Smooth muscle cell (in vitro differentiated cells): Measurements from ENCODE around the gene SUSD3. TPM values are rescaled to one million over a fixed set of nuclear protein-coding genes. Genes with fewer than 3 reads are reported as not detected.

Source experiments
- DNase-seq: peaks from one replicate; lab custom pipeline; 2025; ENCODE audit not compliant: unreplicated experiment; lab: John Stamatoyannopoulos, UW
- H2AFZ ChIP-seq: fragments of 200-600 bp; sonication (generic); 2 replicates; pipeline ENCODE4 v1.6.0; 2016; ENCODE audit warnings: antibody characterized with exemption, low read depth, mild to moderate bottlenecking
- H3F3A ChIP-seq: fragments of 200-600 bp; sonication (generic); 2 replicates; pipeline ENCODE4 v1.6.0; 2017; ENCODE audit warnings: antibody characterized with exemption, low read depth
- H3K27ac ChIP-seq: fragments of 200-600 bp; sonication (generic); 2 replicates; pipeline ENCODE4 v1.5.1; 2016; ENCODE audit warnings: low read depth, mild to moderate bottlenecking
- H3K27me3 ChIP-seq: fragments of 200-600 bp; sonication (generic); 2 replicates; pipeline ENCODE4 v1.6.1; 2016; ENCODE audit warnings: low read depth, mild to moderate bottlenecking
- H3K36me3 ChIP-seq: fragments of 200-600 bp; sonication (generic); 2 replicates; pipeline ENCODE4 v1.5.1; 2016; ENCODE audit warnings: low read depth
- H3K4me1 ChIP-seq: fragments of 200-600 bp; sonication (generic); 2 replicates; pipeline ENCODE4 v1.5.1; 2016; ENCODE audit warnings: low read depth
- H3K4me2 ChIP-seq: fragments of 200-600 bp; sonication (generic); 2 replicates; pipeline ENCODE4 v1.6.0; 2016; ENCODE audit warnings: mild to moderate bottlenecking
- H3K4me3 ChIP-seq: fragments of 200-600 bp; sonication (generic); 2 replicates; pipeline ENCODE4 v1.5.1; 2016; ENCODE audit warnings: mild to moderate bottlenecking
- H3K79me2 ChIP-seq: fragments of 200-600 bp; sonication (generic); 2 replicates; pipeline ENCODE4 v1.6.0; 2016; ENCODE audit warnings: low read depth, mild to moderate bottlenecking
- H3K9ac ChIP-seq: fragments of 200-600 bp; sonication (generic); 2 replicates; pipeline ENCODE4 v1.6.0; 2016; ENCODE audit warnings: low read depth
- H3K9me3 ChIP-seq: fragments of 200-600 bp; sonication (generic); replicated peaks from 2 replicates; pipeline ENCODE4 v1.5.1; 2016; ENCODE audit warnings: low read depth
- H4K20me1 ChIP-seq: fragments of 200-600 bp; sonication (generic); 2 replicates; pipeline ENCODE4 v1.6.0; 2016; ENCODE audit warnings: low read depth
- WGBS: methylation state at CpG from one replicate; pipeline ENCODE4 v1.1.7; 2016; ENCODE audit warnings: low lambda C conversion rate; 5-methylcytosine and 5-hydroxymethylcytosine counted together
- polyA plus RNA-seq: library from polyadenylated mRNA; unstranded; fragments of >200 nt; fragmentation: Nextera tagmentation; extraction: Ambion mirVana; gene quantifications from 2 replicates; pipeline ENCODE4 v1.2.1, GENCODE V29; 2016
- total RNA-seq: library from RNA; depleted of rRNA; stranded (reverse); fragments of >200 nt; gene quantifications from 2 replicates; pipeline ENCODE4 v1.2.3, GENCODE V29; 2014
- TF ChIP-seq, protein P1 (sequence below): fragments of 200-600 bp; sonication (generic); IDR thresholded peaks from 2 replicates; pipeline ENCODE4 v1.5.1; 2017; ENCODE audit warnings: borderline replicate concordance, mild to moderate bottlenecking, antibody characterized with exemption; ENCODE audit not compliant: insufficient read depth, poor library complexity, severe bottlenecking

The SUSD3 gene
- total and polyA plus RNA-seq, 2 experiments from 2014 or later = 0.34 TPM; not detected in 1

DNA sequence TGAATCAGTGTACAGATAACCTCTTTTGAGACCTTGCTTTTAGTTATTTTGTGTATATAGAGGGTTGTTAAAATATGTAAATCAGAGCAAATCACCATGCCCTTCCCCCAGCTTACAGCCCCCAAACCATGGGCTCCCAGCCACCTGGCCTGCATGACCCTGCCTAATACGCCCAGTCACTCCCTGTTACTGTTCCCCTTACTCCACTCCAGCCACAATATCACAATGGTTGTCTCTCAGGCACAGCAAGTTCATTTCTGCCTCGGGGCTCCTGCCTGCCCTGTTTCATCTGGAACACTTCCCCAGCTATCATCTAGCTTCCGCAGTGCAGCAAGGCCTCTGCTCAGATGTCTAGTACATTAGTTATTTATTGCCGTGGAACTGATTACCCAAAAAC is 32.6 kb downstream of the SUSD3 start:
- Histone ChIP-seq H3K27ac (peak overlapping the region; percentile 72), H2AFZ (no peak overlapping the region), H3K36me3 (no peaks in the 10 kb centered on the region), H3K4me3 (no peak overlapping the region), H3K79me2 (no peaks in the 10 kb centered on the region), H3K9ac (no peak overlapping the region), H3K9me3 (no peaks in the 10 kb centered on the region), H4K20me1 (no peaks in the 10 kb centered on the region), H3K4me2 (no peak overlapping the region), H3F3A (peaks cover 8% of the 10 kb centered on the region), H3K27me3 (no peaks in the 10 kb centered on the region), H3K4me1 (no peaks in the 10 kb centered on the region)
- 96% methylated on average over 4 of the region's 4 CpGs for WGBS
- TF ChIP-seq, protein P1, sequence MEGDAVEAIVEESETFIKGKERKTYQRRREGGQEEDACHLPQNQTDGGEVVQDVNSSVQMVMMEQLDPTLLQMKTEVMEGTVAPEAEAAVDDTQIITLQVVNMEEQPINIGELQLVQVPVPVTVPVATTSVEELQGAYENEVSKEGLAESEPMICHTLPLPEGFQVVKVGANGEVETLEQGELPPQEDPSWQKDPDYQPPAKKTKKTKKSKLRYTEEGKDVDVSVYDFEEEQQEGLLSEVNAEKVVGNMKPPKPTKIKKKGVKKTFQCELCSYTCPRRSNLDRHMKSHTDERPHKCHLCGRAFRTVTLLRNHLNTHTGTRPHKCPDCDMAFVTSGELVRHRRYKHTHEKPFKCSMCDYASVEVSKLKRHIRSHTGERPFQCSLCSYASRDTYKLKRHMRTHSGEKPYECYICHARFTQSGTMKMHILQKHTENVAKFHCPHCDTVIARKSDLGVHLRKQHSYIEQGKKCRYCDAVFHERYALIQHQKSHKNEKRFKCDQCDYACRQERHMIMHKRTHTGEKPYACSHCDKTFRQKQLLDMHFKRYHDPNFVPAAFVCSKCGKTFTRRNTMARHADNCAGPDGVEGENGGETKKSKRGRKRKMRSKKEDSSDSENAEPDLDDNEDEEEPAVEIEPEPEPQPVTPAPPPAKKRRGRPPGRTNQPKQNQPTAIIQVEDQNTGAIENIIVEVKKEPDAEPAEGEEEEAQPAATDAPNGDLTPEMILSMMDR = no peak
- DNase-seq = no peak

DNA sequence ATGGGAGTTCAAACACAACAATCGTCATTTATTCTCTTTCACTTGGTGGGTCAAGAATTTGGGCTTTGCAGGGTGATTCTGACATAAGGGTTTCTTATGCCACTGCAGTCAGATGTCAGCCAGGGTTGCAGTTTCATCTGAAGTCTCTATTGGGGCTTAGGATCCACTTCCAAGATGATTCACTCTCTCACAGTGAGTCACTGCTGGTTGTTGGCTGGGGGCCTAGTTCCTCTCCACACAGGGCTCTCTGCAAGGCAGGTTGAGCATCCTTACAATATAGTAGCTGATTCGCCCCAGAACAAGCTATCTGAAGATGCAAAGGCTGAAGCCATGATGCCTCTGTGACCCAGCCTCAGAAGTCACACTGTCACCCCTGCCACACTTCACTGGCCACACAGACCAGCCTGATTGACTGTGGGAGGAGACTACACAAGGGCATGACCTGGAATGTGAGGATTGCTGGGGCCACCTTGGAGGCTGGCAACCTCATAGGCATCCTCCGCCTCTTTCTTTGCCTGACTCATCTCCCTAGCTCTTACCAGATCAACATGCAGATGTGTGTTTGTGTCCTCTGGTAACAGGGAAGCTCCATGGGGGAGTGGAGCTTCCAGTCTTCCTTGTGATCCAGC is 33.1 kb downstream of the SUSD3 start:
- H3K9me3 ChIP-seq = no peaks in the 10 kb centered on the region
- H3K4me3 ChIP-seq = no peak overlapping the region
- no peaks in the 10 kb centered on the region for H4K20me1 ChIP-seq
- H3K4me2 ChIP-seq = no peak overlapping the region
- peak overlapping the region; percentile 72 for H3K27ac ChIP-seq
- H3K4me1 ChIP-seq = no peaks in the 10 kb centered on the region
- 77% methylated on average over 3 of the region's 3 CpGs for WGBS
- no peak for DNase-seq
- H3K9ac ChIP-seq = no peak overlapping the region
- no peaks in the 10 kb centered on the region for H3K36me3 ChIP-seq
- peaks cover 5% of the 10 kb centered on the region for H3K79me2 ChIP-seq
- H2AFZ ChIP-seq = no peak overlapping the region
- H3F3A ChIP-seq = peaks cover 8% of the 10 kb centered on the region
- H3K27me3 ChIP-seq = no peaks in the 10 kb centered on the region
- TF ChIP-seq, protein P1 = no peak

DNA sequence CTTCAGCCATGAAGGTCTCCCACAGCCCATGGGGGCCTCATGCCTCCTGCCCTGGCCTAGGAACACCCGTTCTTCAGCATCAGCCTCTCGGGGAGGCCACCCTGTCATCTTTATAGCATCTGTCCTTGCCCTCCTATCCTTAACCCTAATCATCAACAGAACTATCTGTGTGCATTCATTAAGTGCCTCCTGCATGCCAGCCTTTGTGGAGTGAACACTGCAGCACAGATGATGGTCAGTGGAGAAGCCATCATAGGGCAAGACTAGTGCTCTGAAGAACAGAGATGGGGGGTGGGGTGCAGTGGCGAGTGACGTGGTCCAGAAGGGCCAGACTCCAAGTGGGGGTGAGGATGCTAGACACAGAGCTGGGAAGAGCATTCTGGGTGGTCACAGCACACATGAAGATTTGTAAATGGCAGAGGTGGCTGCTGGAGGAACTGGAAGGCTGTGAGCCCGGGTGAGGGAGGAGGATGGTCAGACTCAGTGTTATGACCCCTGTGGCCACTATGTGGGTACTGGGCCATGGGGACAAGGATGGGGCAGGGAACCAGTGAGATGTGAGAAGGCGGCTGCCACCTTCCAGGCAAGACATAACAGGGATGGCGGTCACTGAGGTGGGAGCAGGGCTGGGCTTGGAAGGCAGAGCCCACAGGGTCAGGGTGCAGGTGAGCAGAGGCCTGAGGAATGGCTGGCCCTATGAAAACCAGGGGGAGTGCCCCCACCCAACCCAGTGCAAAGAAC is 33.9 kb downstream of the SUSD3 start:
- Histone ChIP-seq H3K36me3 (no peaks in the 10 kb centered on the region), H3F3A (peaks cover 8% of the 10 kb centered on the region), H3K4me2 (no peak overlapping the region), H3K4me3 (no peak overlapping the region), H3K9me3 (no peaks in the 10 kb centered on the region), H3K79me2 (peaks cover 13% of the 10 kb centered on the region), H3K9ac (no peak overlapping the region), H3K27ac (peak overlapping the region; percentile 72), H3K4me1 (peaks cover 4% of the 10 kb centered on the region), H4K20me1 (peaks cover under 1% of the 10 kb centered on the region), H2AFZ (no peak overlapping the region), H3K27me3 (no peaks in the 10 kb centered on the region)
- TF ChIP-seq, protein P1 = no peak
- no peak for DNase-seq
- 91% methylated on average over 7 of the region's 7 CpGs for WGBS
